Liver (tissue), 9 donors: Measurements from ENCODE around the gene CD2. TPM values are rescaled to one million over a fixed set of nuclear protein-coding genes. Genes with fewer than 3 reads are reported as not detected.
"Not testable (repeated sequence)": the region's sequence is repeated elsewhere in the genome, so short reads cannot be mapped to it uniquely, and the experiment has no call there.

Experiments
- DNase-seq: peaks from one replicate; pipeline ENCODE4 v3.0.0-alpha.2; 2017; ENCODE audit warnings: low spot score
- H3K27ac ChIP-seq, 2 donors: one replicate each; pipeline ENCODE4 v1.7.0; 2013; ENCODE audit warnings: inconsistent platforms in 2 of 2, low read length in 2 of 2, control low read depth in 1 of 2, low read depth in 1 of 2, mild to moderate bottlenecking in 1 of 2
- H3K27me3 ChIP-seq, 4 donors: one replicate each; pipeline versions ENCODE4 v1.6.1 to v1.7.0; 2013; ENCODE audit warnings: low read length in 3 of 4, inconsistent platforms in 1 of 4, mild to moderate bottlenecking in 1 of 4, moderate library complexity in 1 of 4; ENCODE audit not compliant: control insufficient read depth in 4 of 4, insufficient read depth in 4 of 4
- H3K36me3 ChIP-seq, 4 donors: one replicate each; pipeline versions ENCODE4 v1.6.1 to v1.7.0; 2013; ENCODE audit warnings: low read length in 3 of 4, mild to moderate bottlenecking in 3 of 4, low read depth in 1 of 4, moderate library complexity in 1 of 4; ENCODE audit not compliant: control insufficient read depth in 4 of 4, insufficient read depth in 3 of 4
- H3K4me1 ChIP-seq, 4 donors: one replicate each; pipeline versions ENCODE4 v1.6.1 to v1.7.0; 2013; ENCODE audit warnings: low read length in 3 of 4, mild to moderate bottlenecking in 3 of 4, moderate library complexity in 1 of 4; ENCODE audit not compliant: control insufficient read depth in 4 of 4, insufficient read depth in 4 of 4
- H3K4me3 ChIP-seq, 3 donors: one replicate each; pipeline versions ENCODE4 v1.6.1 to v1.7.0; 2013; ENCODE audit warnings: low read length in 3 of 3, control low read depth in 1 of 3, low read depth in 1 of 3, mild to moderate bottlenecking in 1 of 3
- H3K9ac ChIP-seq, 2 donors: one replicate each; pipeline ENCODE4 v1.7.0; 2013; ENCODE audit warnings: low read length in 2 of 2, mild to moderate bottlenecking in 2 of 2, moderate library complexity in 2 of 2, control low read depth in 1 of 2, low read depth in 1 of 2
- H3K9me3 ChIP-seq, 4 donors: one replicate each; pipeline versions ENCODE4 v1.6.1 to v1.7.0; 2013; ENCODE audit warnings: low read length in 3 of 4; ENCODE audit not compliant: control insufficient read depth in 4 of 4
- ATF3 ChIP-seq: IDR thresholded peaks from 2 replicates; pipeline ENCODE4 v1.6.1; 2016; ENCODE audit warnings: antibody characterized with exemption
- CTCF ChIP-seq: fragments of 150-350 bp; IDR thresholded peaks from 2 replicates; pipeline ENCODE4 v1.5.1; 2017; ENCODE audit warnings: improper control_type of control experiment, low read depth, low read length; ENCODE audit not compliant: missing input control
- EGR1 ChIP-seq, 2 donors: IDR thresholded peaks; 2 replicates each; pipeline ENCODE4 v1.6.1; 2016 to 2018; ENCODE audit warnings: antibody characterized with exemption in 2 of 2, low read depth in 2 of 2
- FOXA1 ChIP-seq: IDR thresholded peaks from 2 replicates; pipeline ENCODE4 v1.6.1; 2016; ENCODE audit warnings: antibody characterized with exemption
- FOXA2 ChIP-seq: IDR thresholded peaks from 2 replicates; pipeline ENCODE4 v1.6.1; 2016; ENCODE audit warnings: antibody characterized with exemption
- GABPA ChIP-seq, 2 donors: IDR thresholded peaks in 1 of 2; conservative IDR thresholded peaks in 1 of 2; 2 replicates each; pipeline ENCODE4 v1.6.1; 2016; ENCODE audit warnings: antibody characterized with exemption in 2 of 2, mild to moderate bottlenecking in 1 of 2, moderate library complexity in 1 of 2
- HNF4A ChIP-seq, 2 donors: conservative IDR thresholded peaks; 2 replicates each; pipeline ENCODE4 v1.6.1; 2016; ENCODE audit warnings: antibody characterized with exemption in 2 of 2, mild to moderate bottlenecking in 2 of 2
- HNF4G ChIP-seq: IDR thresholded peaks from 2 replicates; pipeline ENCODE4 v1.6.1; 2016; ENCODE audit warnings: antibody characterized with exemption
- JUND ChIP-seq, 2 donors: IDR thresholded peaks; 2 replicates each; pipeline ENCODE4 v1.6.1; 2016; ENCODE audit warnings: antibody characterized with exemption in 2 of 2
- MAX ChIP-seq: IDR thresholded peaks from 2 replicates; pipeline ENCODE4 v1.6.1; 2016; ENCODE audit warnings: antibody characterized with exemption
- NR2F2 ChIP-seq: IDR thresholded peaks from 2 replicates; pipeline ENCODE4 v1.6.1; 2016; ENCODE audit warnings: antibody characterized with exemption
- RAD21 ChIP-seq, 2 donors: IDR thresholded peaks; 2 replicates each; pipeline ENCODE4 v1.6.1; 2016; ENCODE audit warnings: antibody characterized with exemption in 2 of 2, mild to moderate bottlenecking in 2 of 2
- REST ChIP-seq: IDR thresholded peaks from 2 replicates; pipeline ENCODE4 v1.6.1; 2016; ENCODE audit warnings: antibody characterized with exemption, mild to moderate bottlenecking
- RXRA ChIP-seq, 2 donors: IDR thresholded peaks; 2 replicates each; pipeline ENCODE4 v1.6.1; 2017 to 2018; ENCODE audit warnings: antibody characterized with exemption in 2 of 2, mild to moderate bottlenecking in 1 of 2
- SP1 ChIP-seq: IDR thresholded peaks from 2 replicates; pipeline ENCODE4 v1.6.1; 2018; ENCODE audit warnings: antibody characterized with exemption, mild to moderate bottlenecking
- TAF1 ChIP-seq: conservative IDR thresholded peaks from 2 replicates; pipeline ENCODE4 v1.6.1; 2016; ENCODE audit warnings: antibody characterized with exemption, mild to moderate bottlenecking
- YY1 ChIP-seq: IDR thresholded peaks from 2 replicates; pipeline ENCODE4 v1.6.1; 2016; ENCODE audit warnings: antibody characterized with exemption, mild to moderate bottlenecking
- ZBTB33 ChIP-seq: IDR thresholded peaks from 2 replicates; pipeline ENCODE4 v1.6.1; 2016; ENCODE audit warnings: antibody characterized with exemption
- WGBS: extraction: QIAGEN DNeasy Blood & Tissue Kit; methylation state at CpG from one replicate; pipeline ENCODE4 v1.1.7; 2013; 5-methylcytosine and 5-hydroxymethylcytosine counted together
- polyA plus RNA-seq, 2 donors: library from polyadenylated mRNA; stranded (reverse) in 1 of 2; unstranded in 1 of 2; fragments of 200-250 nt in 1 of 2; fragments of >200 nt in 1 of 2; fragmentation: Nextera tagmentation in 1 of 2; extraction: Ambion mirVana in 1 of 2; gene quantifications; one replicate each; pipeline versions ENCODE4 v1.2.1 to v1.2.3, GENCODE V29; 2013 to 2015
- total RNA-seq, 2 donors: library from RNA; depleted of rRNA; stranded (reverse); fragments of >200 nt; gene quantifications; one replicate each; pipeline ENCODE4 v1.2.3, GENCODE V29; 2014
- donor health status: healthy.
- donor health status: healthy.
- donor health status: healthy.
- donor health status: healthy.
- donor health status: healthy.

Gene CD2
- total and polyA plus RNA-seq, 4 donors, result 0.28 to 1.5 (median 0.89) TPM

- 89% methylated on average over 8 of the region's 8 CpGs for WGBS
- Histone ChIP-seq H3K9ac (no peak overlapping the region), H3K36me3 (no peaks in the 10 kb centered on the region), H3K4me3 (peak overlapping the region in 1 of 3 donors; percentile 11), H3K27me3 (no peaks in the 10 kb centered on the region), H3K4me1 (no peaks in the 10 kb centered on the region), H3K9me3 (no peaks in the 10 kb centered on the region), H3K27ac (no peak overlapping the region)
- no peak for DNase-seq
- no peak for TF ChIP-seq FOXA2
- TF ChIP-seq RXRA (IDR thresholded peaks at IDR 0.05), result no peak
- no peak for TF ChIP-seq MAX
- TF ChIP-seq HNF4A (conservative IDR thresholded peaks at IDR 0.05), result no peak
- TF ChIP-seq TAF1, result no peak
- no peak for TF ChIP-seq ATF3
- no peak for TF ChIP-seq CTCF
- no peak for TF ChIP-seq YY1
- no peak for TF ChIP-seq RAD21 (IDR thresholded peaks at IDR 0.05)
- no peak for TF ChIP-seq GABPA (IDR thresholded peaks at IDR 0.05 in 1 of 2, conservative IDR thresholded peaks at IDR 0.05 in 1 of 2)
- TF ChIP-seq FOXA1, result no peak
- TF ChIP-seq SP1, result no peak
- TF ChIP-seq EGR1 (IDR thresholded peaks at IDR 0.05; ENCODE audit: low read depth in 2 of 2), result no peak
- TF ChIP-seq HNF4G, result no peak
- no peak for TF ChIP-seq NR2F2
- TF ChIP-seq REST, result no peak
These were observed 836 bp downstream of the CD2 start for GRCh38 chr1:116755066-116755465.

GRCh38 chr1:116755681-116756080 lies 1.5 kb downstream of the CD2 start:
- Histone ChIP-seq H3K4me1 (no peaks in the 10 kb centered on the region), H3K36me3 (no peaks in the 10 kb centered on the region), H3K4me3 (no peak overlapping the region), H3K27me3 (no peaks in the 10 kb centered on the region), H3K9me3 (no peaks in the 10 kb centered on the region), H3K9ac (no peak overlapping the region), H3K27ac (no peak overlapping the region)
- DNase-seq, result no peak
- TF ChIP-seq FOXA2 (no peak), RAD21 (IDR thresholded peaks at IDR 0.05) (no peak), ATF3 (no peak), HNF4A (conservative IDR thresholded peaks at IDR 0.05) (no peak), NR2F2 (no peak), FOXA1 (no peak), ZBTB33 (no peak), TAF1 (no peak), JUND (IDR thresholded peaks at IDR 0.05) (no peak), EGR1 (IDR thresholded peaks at IDR 0.05; ENCODE audit: low read depth in 2 of 2) (no peak), RXRA (IDR thresholded peaks at IDR 0.05) (no peak), CTCF (no peak), HNF4G (no peak), YY1 (no peak), GABPA (IDR thresholded peaks at IDR 0.05 in 1 of 2, conservative IDR thresholded peaks at IDR 0.05 in 1 of 2) (no peak), SP1 (no peak)
- 84% methylated on average over 4 of the region's 4 CpGs for WGBS

- not testable (repeated sequence) for H3K36me3 ChIP-seq, H3K4me3 ChIP-seq, H3K27ac ChIP-seq, H3K9ac ChIP-seq, H3K27me3 ChIP-seq, H3K4me1 ChIP-seq, DNase-seq, H3K9me3 ChIP-seq
- 89% methylated on average over 8 of the region's 8 CpGs for WGBS
These were observed 1.9 kb downstream of the CD2 start for GRCh38 chr1:116756092-116756491.
